ENCODE measurements around the gene WFIKKN1. TPM values are rescaled to one million over a fixed set of nuclear protein-coding genes. Genes with fewer than 3 reads are reported as not detected.

Gene WFIKKN1
- total and polyA plus RNA-seq, 2 of the 13 experiments (the other 11 are each of a cell fraction or from before 2014, with no cell fraction given), result 1.7 to 4.9 TPM

- 0 out of 2 replicates have a peak, but pooled peaks have one; percentile 64 for TF ChIP-seq KLF9 (CRISPR knock-in tag; IDR thresholded peaks at IDR 0.05; ENCODE audit: low read depth)
- no peak for TF ChIP-seq HOXD1 (CRISPR knock-in tag; IDR thresholded peaks at IDR 0.05)
- no peak for TF ChIP-seq ZBTB34 (CRISPR knock-in tag; IDR thresholded peaks at IDR 0.05)
- TF ChIP-seq ZFP91 (CRISPR knock-in tag; IDR thresholded peaks at IDR 0.05; ENCODE audit: borderline replicate concordance), result peak; percentile 82; the same call in 1 of the 2 replicates
- TF ChIP-seq LCORL (IDR thresholded peaks at IDR 0.05), result no peak
- peak; percentile 72 for TF ChIP-seq LCORL (CRISPR knock-in tag; IDR thresholded peaks at IDR 0.05)
- TF ChIP-seq PHF8 (CRISPR knock-in tag; IDR thresholded peaks at IDR 0.05), result peak; percentile 57
- no peak for TF ChIP-seq SATB2 (CRISPR knock-in tag; IDR thresholded peaks at IDR 0.05)
- no peak for TF ChIP-seq ZBTB33 (CRISPR knock-in tag; IDR thresholded peaks at IDR 0.05)
- peak; percentile 6; the same call in 1 of the 2 replicates for TF ChIP-seq MYC (CRISPR knock-in tag; IDR thresholded peaks at IDR 0.05; ENCODE audit: borderline replicate concordance)
- no peak for TF ChIP-seq MAZ (IDR thresholded peaks at IDR 0.05; ENCODE audit: borderline replicate concordance, low read depth, low read length)
- peak; percentile 87 for TF ChIP-seq MAZ (CRISPR knock-in tag; IDR thresholded peaks at IDR 0.05; ENCODE audit: low read depth)
- TF ChIP-seq TBX2 (CRISPR knock-in tag; IDR thresholded peaks at IDR 0.05; ENCODE audit: borderline replicate concordance), result peak; percentile 57
- peak; percentile 78; the same call in 1 of the 2 replicates for TF ChIP-seq ZSCAN25 (CRISPR knock-in tag; IDR thresholded peaks at IDR 0.05)
- no peak for TF ChIP-seq SOX5 (CRISPR knock-in tag; IDR thresholded peaks at IDR 0.05; ENCODE audit: borderline replicate concordance)
- no peak for TF ChIP-seq NFIC (IDR thresholded peaks at IDR 0.05; ENCODE audit: low read length)
- no peak for TF ChIP-seq SRSF9 (IDR thresholded peaks at IDR 0.05; ENCODE audit: borderline replicate concordance, insufficient read depth, low read depth, low read length, poor library complexity, severe bottlenecking)
- no peak for TF ChIP-seq ZNF225 (CRISPR knock-in tag; IDR thresholded peaks at IDR 0.05)
- no peak for TF ChIP-seq DDIT3 (CRISPR knock-in tag; IDR thresholded peaks at IDR 0.05)
- TF ChIP-seq PHF21A (CRISPR knock-in tag; IDR thresholded peaks at IDR 0.05), result peak; percentile 24; the same call in 1 of the 2 replicates
- TF ChIP-seq GFI1 (CRISPR knock-in tag; IDR thresholded peaks at IDR 0.05; ENCODE audit: borderline replicate concordance), result 0 out of 2 replicates have a peak, but pooled peaks have one; percentile 8
- TF ChIP-seq RNF2 (conservative IDR thresholded peaks at IDR 0.05; ENCODE audit: low read depth), result no peak
- peak; percentile 44; the same call in 1 of the 2 replicates for TF ChIP-seq SPEN (CRISPR knock-in tag; IDR thresholded peaks at IDR 0.05; ENCODE audit: low read depth)
- 0 out of 2 replicates have a peak, but pooled peaks have one; percentile 11 for TF ChIP-seq ZBTB7A (CRISPR knock-in tag; IDR thresholded peaks at IDR 0.05)
- TF ChIP-seq PAX8 (CRISPR knock-in tag; IDR thresholded peaks at IDR 0.05; ENCODE audit: borderline replicate concordance), result no peak
- no peak; the same call in 1 of the 2 replicates for TF ChIP-seq ZNF317 (CRISPR knock-in tag; IDR thresholded peaks at IDR 0.05)
- no peak for TF ChIP-seq TCF7L2 (IDR thresholded peaks at IDR 0.05; ENCODE audit: low read depth, low read length)
Measured at GRCh38 chr16:630815-631405, at the start of gene WFIKKN1 (continued).
